GM19099 (cell line): ENCODE data around the gene DARS1.

Source experiments
- POLR2A ChIP-seq: IDR thresholded peaks from 3 replicates; pipeline ENCODE4 v1.6.1; 2011; ENCODE audit warnings: low read depth; ENCODE audit not compliant: insufficient read length; ENCODE audit errors: extremely low read depth

DARS1 gene

GRCh38 chr2:136005462-136006196, 20.2 kb upstream of the DARS1 start:
- TF ChIP-seq POLR2A = no peak

- TF ChIP-seq POLR2A = no peak
Measured at GRCh38 chr2:136004965-136005364, 19.5 kb upstream of the DARS1 start.

- no peak for TF ChIP-seq POLR2A
Measured at GRCh38 chr2:136001131-136001530, 15.7 kb upstream of the DARS1 start.

- no peak for TF ChIP-seq POLR2A
Measured at GRCh38 chr2:136000502-136000901, 15.1 kb upstream of the DARS1 start.

GRCh38 chr2:135999899-136000298, 14.5 kb upstream of the DARS1 start:
- TF ChIP-seq POLR2A = no peak

- TF ChIP-seq POLR2A = no peak
Measured at GRCh38 chr2:135998879-135999278, 13.5 kb upstream of the DARS1 start.

- no peak for TF ChIP-seq POLR2A
Measured at GRCh38 chr2:135997380-135997779, 12.0 kb upstream of the DARS1 start.

- no peak for TF ChIP-seq POLR2A
Measured at GRCh38 chr2:135996304-135996703, 10.9 kb upstream of the DARS1 start.

- no peak for TF ChIP-seq POLR2A
Measured at GRCh38 chr2:135994281-135994680, 8.9 kb upstream of the DARS1 start.

- no peak for TF ChIP-seq POLR2A
Measured at GRCh38 chr2:135993421-135993820, 8.0 kb upstream of the DARS1 start.

GRCh38 chr2:135991861-135992260, 6.4 kb upstream of the DARS1 start:
- TF ChIP-seq POLR2A = no peak

- no peak for TF ChIP-seq POLR2A
Measured at GRCh38 chr2:135987441-135987840, 2.0 kb upstream of the DARS1 start.

GRCh38 chr2:135986507-135986906, 1.1 kb upstream of the DARS1 start:
- no peak for TF ChIP-seq POLR2A

- no peak for TF ChIP-seq POLR2A
Measured at GRCh38 chr2:135985826-135986393, 484 bp upstream of the DARS1 start.

GRCh38 chr2:135984199-135985017, 1.0 kb downstream of the DARS1 start:
- TF ChIP-seq POLR2A = no peak
